Measurements from ENCODE around the gene C3AR1.
A peak's percentile ranks its signal among the peaks of the same experiment; 100 is the strongest.
"Not testable (repeated sequence)": the region's sequence is repeated elsewhere in the genome, so short reads cannot be mapped to it uniquely, and the experiment has no call there.

The C3AR1 gene

DNA sequence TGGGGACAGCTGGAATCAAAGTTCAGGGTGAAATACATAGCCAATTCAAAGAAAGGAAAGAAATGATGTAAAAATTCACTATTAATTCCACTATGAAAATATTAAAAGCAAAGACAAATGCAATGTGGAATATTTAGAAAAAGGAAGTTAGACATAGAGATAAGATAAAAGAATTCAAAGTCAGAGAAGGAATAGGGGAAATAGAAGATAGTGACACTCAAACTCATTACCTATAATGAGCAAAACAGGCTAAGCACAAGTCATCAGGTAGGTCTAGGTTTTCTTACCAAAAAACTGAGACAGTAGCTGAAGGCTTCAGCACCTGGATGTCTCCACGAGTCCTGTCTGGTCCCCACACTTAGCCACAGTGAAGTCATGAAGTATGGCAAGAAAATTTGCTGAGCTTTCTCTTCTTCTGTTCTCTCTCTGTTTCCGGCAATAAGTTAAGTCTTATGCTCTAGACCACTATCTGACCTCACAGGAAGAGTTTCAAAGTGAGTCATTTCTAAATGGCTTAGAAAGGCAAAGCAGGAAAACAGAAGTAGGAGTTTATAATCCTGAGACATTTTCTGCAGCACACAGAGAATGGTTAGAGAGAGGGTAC, at the start of gene C3AR1:
TSS of gene C3AR1 (minus strand) at position 369 of the 604 bp plus-strand sequence. CDS start 6,174 bp downstream, outside the sequence.
- no peak for DNase-seq (ENCODE audit: low read depth in 2 of 3, low spot score in 2 of 3)

DNA sequence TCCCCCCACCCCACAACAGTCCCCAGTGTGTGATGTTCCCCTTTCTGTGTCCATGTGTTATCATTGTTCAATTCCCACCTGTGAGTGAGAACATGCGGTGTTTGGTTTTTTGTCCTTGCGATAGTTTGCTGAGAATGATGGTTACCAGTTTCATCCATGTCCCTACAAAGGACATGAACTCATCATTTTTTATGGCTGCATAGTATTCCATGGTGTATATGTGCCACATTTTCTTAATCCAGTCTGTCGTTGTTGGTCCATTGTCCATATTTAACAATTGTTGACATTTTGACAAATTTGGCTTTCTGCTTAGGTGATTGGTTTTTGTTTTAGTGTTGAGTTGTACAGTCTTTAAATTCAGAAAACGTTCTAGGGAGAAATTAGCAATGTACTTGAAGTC, 47.0 kb upstream of the C3AR1 start:
- not testable (repeated sequence) for DNase-seq (ENCODE audit: low read depth in 2 of 3, low spot score in 2 of 3)

DNA sequence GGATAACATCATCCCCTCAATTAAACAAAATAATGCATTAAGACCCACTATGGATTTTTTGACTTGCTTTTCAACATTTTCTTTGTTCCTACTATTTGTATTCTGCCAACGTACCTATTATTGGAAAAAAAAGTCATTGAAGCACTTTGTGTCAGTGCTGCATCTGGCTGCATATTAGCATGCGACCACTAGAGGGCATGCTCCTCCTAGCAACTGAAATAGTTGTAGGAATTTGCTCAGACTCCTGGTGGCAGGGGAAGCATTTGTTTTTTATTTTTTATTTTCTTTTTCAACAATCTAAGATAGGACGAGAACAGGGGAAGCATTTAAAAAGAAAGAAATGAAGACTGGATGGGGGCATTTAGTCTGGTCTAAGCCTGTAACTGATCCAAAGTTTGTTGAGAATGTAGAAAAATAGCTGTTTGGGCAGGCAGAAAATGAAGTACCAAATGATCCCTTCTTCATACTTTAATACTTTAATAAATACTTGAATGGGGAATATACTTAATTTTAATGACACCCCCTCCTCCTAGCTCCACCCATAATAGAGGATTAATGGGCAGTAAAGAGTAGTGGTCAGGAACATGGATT, 42.7 kb upstream of the C3AR1 start:
- DNase-seq (ENCODE audit: low read depth in 2 of 3, low spot score in 2 of 3) = peak; percentile 37 to 55 (median 46)

DNA sequence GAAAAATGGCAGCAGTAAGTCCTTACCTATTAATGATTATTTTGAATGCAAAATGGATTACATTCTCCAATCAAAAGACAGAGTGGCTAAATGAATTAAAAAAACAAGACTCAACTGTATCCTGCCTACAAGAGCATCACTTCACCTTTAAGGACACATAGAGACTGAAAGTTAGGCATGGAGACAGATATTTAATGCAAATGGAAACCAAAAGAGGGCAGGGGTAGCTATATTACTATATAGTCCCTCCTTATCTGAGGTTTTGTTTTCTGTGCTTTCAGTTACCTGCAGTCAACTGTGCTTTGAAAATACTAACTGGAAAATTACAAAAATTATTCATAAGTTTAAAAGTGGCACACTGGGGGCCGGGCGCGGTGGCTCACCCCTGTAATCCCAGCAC, 33.1 kb upstream of the C3AR1 start:
- no peak for DNase-seq (ENCODE audit: low read depth in 2 of 3, low spot score in 2 of 3)

DNA sequence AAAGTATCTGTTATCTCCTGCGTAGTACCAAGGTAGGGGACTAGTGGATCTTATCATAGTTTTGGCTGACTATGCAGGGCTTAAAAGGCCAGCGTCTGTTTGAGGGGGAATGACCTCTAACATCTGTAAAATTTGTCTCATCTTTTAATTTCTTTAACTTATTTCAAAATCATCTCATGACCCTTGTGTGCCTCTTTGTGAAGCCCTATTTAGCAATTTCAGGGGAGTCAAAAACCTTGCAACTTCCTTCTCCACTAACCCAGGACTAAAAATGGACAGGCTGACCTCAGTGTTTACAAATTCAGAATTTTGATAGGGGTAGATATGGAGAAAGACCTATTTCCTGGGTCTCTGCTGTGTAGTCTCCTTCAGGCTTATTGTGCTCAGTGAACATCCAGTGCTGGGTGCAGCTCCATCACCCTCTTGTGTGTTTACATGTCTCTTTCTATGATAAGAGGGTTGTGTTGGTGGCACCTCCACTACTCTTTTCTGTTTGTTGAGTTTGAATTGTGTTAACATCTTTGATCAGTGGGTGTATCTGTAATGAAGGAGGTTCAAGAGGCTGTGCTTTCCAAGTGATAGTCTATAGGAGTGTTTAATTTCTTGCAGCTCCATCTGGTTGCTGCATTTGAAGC, 30.2 kb upstream of the C3AR1 start:
- DNase-seq (ENCODE audit: low read depth in 2 of 3, low spot score in 2 of 3) = no peak

DNA sequence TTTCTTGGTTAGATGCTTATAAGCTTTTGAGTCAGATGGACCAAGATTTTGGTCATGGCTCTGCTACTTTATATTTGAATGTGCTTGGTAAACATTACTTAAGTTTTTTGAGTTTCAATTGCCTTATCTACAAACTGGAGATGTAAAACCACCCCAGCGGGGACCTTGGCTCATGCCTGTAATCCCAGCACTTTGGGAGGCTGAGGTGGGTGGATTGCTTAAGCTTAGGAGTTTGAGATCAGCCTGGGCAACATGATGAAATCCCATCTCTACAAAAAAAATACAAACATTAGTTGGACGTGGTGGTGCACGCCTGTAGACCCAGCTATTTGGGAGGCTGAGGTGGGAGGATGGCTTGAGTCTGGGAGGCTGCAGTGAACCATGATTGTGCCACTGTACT, 27.1 kb upstream of the C3AR1 start:
- DNase-seq (ENCODE audit: low read depth in 2 of 3, low spot score in 2 of 3) = no peak

DNA sequence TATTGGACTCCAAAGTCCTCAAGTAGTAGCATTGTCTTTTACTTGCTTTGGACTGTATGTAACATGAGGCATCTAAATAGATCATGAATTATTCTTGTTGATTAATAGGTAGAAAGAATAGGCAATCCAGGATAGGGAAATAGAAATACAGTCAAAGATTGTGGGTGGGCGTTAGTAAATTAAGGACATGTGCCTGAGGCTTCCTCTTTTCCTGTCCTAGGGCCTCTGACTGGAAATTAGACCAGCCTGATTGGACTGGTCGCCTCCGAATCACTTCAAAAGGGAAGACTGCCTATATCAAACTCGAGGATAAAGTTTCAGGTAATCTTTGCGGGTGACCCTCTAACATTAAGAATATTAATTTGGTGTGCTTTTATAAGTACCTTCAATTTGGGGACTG, 23.6 kb upstream of the C3AR1 start:
- no peak for DNase-seq (ENCODE audit: low read depth in 2 of 3, low spot score in 2 of 3)

DNA sequence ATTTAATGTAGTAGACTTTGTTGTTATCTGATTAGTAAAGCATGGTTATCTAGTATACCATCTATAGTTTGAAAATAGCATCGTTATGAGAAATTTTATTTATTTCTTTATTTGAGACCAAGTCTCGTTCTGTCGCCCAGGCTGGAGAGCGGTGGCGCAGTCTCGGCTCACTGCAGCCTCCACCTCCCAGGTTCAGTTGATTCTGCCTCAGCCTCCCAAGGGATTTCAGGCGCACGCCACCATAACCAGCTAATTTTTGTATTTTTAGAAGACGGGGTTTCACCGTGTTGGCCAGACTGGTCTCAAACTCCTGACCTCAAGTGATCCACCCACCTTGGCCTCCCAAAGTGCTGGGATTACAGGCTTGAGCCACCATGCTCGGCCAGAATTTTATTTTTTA, 23.1 kb upstream of the C3AR1 start:
- DNase-seq (ENCODE audit: low read depth in 2 of 3, low spot score in 2 of 3) = not testable (repeated sequence)

DNA sequence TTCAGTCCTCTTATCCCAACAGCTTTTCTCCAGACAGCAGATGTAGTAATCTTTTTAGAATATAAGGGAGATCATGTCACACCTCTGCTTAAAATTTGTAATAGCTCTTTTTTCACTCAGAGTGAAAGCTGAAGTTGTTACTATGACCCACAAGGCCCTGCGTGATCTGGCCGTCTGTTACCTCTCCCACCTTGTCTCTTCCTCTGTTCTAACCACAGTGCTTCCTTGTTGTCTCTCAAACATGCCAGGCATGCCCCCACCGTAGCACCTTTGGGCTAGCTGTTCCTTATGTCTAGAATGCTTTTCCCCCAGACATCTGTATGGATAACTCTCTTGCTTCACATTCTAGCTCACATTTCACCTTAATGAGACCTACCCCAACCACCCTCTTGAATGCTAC, 22.4 kb upstream of the C3AR1 start:
- DNase-seq (ENCODE audit: low read depth in 2 of 3, low spot score in 2 of 3) = no peak

DNA sequence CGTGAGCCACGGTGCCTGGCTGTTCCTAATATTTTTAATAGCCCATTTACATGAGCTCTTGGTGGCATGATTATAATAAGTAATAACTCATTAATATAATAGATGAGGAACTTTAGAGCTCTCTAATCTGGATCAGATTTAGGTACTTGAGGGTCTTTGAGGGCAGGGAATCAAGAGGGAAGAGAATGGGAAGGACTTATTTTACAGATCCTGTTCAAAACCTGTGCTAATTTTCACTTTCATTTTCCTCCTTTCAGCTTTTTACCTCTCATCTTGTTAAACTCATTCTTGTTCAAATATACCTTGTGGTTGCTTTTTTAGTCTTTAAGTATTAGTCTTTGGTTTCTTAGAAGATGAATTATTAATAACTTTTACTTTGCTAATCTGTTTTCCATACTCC, 21.5 kb upstream of the C3AR1 start:
- DNase-seq (ENCODE audit: low read depth in 2 of 3, low spot score in 2 of 3) = no peak

DNA sequence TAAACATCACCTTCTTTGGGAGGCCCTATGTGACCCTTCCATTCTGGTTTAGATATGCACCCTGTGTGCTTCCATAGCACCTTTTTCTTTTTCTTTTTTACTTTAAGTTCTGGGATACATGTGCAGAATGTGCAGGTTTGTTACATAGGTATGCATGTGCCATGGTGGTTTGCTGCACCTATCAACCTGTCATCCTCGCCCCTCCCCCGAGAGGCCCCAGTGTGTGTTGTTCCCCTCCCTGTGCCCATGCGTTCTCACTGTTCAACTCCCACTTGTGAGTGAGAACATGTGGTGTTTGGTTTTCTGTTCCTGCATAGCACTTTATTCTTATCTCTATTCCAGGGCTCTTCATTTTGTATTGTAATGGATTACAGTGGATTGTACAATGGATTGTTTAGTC, 18.2 kb upstream of the C3AR1 start:
- DNase-seq (ENCODE audit: low read depth in 2 of 3, low spot score in 2 of 3) = not testable (repeated sequence)

DNA sequence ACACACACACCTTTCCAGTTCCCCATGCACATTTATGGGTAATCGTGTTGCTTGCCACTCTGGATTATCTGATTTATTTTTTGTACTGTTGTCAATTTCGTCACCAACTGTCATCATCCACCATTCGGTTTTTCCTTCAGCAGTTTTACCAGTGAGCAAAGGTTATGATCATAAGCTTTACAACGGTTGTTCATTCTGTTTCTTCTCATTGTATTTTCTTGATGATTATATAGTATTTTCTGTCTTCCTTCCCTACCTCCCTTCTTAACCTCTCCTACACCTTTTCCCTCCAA, 16.6 kb upstream of the C3AR1 start:
- DNase-seq (ENCODE audit: low read depth in 2 of 3, low spot score in 2 of 3) = no peak

DNA sequence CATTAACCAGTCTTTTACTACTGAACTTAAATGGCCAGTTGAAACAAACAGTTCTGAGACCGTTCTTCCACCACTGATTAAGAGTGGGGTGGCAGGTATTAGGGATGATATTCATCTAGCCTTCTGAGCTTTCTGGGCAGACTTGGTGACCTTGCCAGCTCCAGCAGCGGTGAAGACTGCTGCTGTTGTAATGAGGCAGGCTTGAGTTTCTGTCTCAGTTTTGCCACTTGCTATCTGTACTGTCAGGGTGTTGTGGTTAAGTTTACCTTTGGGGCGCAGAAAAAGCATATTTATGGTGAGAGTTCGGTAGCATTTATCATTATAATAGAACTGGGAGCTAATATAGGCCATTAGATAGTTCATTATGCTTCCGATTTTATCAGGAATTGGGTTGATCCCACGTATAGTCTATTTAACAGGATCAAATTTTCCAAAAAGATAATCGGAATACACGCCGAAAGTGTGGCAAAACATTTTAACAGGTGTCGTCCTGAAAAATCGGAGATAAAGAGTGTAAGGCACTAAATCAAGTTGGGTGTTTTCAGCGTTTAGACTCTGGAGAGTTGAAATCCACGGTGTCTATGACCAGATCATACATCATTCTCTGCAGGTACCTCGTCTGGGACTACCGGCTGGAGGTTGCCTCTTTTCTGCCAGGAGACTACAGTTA, 15.2 kb upstream of the C3AR1 start:
- no peak for DNase-seq (ENCODE audit: low read depth in 2 of 3, low spot score in 2 of 3)

DNA sequence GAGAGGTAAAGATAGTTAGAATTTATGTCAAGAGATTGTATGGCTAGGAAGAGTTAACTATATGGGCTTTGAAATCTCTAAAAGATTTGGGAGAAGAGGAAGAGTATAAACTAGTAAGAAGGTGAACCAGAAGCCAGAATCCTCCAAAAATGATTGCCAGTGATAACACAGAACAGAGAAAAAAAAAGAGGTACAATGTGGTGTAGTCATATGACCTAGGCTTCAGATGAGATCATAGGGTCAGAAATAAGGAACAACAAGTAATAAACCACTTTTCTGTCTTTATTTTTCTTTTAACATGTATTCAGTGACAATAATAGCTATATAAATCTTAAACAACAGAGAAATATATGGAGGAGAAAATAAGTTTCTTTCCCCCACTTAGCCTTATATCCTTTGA, 14.0 kb upstream of the C3AR1 start:
- no peak for DNase-seq (ENCODE audit: low read depth in 2 of 3, low spot score in 2 of 3)

DNA sequence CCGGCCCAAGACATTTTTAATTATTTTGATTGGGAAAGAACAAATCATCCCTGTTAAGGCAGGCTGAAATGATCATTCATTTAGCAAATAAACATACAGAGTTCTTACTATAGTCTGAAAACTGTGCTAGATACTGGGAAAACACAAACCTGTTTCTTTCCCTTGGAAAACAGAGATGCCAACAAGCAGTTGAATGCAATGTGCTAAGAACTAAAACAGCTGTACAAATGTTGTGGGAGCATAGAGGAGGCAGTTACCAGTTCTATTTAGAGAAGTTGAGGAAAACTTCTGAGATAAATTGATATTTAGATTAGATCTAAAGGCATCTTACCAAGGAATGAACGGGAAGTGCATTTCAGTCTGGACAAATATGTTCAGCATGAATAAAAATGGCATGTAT, 12.8 kb upstream of the C3AR1 start:
- no peak for DNase-seq (ENCODE audit: low read depth in 2 of 3, low spot score in 2 of 3)

DNA sequence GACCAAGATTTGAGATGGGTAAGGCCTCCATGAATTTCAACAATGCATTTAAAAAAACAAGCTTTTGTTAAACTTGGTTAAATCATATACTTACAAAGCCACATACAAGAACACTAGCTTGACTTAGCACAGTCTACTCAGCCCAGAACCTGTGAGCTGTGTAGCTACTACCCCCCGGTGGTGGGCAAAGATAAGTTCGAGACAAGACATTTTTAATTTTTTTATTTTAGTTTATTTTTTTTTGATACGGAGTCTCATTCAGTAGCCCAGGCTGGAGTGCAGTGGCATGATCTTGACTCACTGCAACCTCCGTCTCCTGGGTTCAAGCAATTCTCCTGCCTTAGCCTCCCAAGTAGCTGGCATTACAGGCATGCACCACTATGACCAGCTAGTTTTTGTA, 12.2 kb upstream of the C3AR1 start:
- DNase-seq (ENCODE audit: low read depth in 2 of 3, low spot score in 2 of 3) = no peak

DNA sequence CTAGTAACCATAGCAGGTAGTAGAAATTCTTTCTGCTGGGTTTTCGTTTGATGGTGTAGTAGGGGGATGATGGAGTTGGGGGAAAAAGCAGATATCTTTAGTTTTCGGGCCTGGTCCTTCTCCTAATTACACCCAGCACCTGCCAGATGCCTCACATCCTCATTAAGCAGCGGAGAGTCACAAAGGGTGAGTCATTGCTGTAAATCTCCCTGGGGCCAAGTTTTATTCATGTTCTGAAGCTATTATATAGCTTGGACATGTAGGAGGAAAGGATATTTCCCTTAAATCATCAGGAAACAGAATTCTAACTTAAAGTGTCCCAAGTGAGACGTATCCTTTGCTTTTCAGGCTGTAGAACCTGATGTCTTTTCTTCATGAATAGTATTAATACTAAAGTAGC, 11.0 kb upstream of the C3AR1 start:
- no peak for DNase-seq (ENCODE audit: low read depth in 2 of 3, low spot score in 2 of 3)

DNA sequence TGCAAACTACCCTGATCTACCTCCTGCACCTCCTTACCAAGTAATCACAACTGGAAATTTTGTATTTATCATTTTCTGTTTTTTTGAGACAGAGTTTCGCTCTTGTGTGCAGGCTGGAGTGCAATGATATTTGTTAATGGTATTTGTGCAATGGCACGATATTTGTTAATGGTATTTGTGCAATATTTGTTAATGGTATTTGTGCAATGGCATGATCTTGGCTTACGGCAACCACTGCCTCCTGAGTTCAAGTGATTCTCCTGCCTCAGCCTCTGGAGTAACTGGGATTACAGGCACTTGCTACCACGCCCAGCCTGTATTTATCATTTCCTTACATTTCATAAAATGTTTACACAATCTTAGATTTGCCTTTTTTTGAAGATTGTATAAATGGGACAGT, 10.2 kb upstream of the C3AR1 start:
- DNase-seq (ENCODE audit: low read depth in 2 of 3, low spot score in 2 of 3) = no peak

DNA sequence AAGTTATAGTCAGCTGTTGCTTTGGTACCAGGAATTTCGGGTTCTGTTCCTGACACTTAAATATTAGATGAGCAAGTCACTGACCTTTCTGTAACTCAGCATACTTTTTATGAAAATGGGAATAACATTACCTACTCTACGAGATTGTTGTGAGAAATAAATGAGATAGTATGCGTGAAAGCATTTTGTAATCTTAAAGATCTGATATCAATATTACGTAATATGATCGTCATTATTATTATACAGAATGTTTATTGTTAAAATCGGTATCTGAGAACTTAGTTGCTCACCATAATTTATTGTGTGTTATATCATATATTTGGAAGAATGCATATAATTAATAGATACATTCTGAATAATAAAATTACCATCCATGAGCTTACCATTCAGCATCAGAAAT, 9.8 kb upstream of the C3AR1 start:
- no peak for DNase-seq (ENCODE audit: low read depth in 2 of 3, low spot score in 2 of 3)

DNA sequence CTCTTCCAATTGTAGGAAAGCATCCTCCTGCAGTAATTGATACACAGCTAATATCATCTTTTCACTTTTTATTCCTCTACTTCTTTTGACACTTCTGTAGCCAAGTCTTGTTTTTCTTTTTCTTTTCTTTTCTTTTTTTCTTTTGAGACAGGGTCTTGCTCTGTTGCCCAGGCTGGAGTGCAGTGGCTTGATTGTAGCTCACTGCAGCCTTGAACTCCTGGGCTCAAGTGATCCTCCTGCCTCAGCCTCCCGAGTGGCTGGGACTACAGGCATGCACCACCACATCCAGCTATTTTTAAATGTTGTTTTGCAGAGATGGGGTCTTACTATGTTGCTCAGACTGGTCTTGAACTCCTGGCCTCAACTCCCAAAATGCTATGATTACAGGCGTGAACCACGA, 5.7 kb upstream of the C3AR1 start:
- not testable (repeated sequence) for DNase-seq (ENCODE audit: low read depth in 2 of 3, low spot score in 2 of 3)

DNA sequence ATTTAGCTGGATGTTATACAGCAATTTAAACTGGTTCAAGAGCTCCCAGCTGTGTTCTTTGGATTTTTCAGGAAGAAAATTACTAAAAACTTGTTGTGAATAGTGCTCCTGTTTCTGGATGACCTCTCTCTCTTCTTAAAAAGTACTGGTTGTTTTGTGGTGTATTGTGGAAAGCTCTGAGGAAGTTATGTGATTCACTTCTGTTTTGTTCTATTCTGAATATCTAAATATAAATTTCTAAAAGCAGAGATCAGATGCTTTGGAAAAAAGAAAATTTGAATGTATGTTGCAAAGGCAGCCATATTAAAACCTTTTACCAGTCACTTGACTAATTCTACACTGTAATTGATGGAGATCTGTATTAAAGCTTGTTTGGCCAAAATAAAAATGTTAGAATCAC, 3.4 kb upstream of the C3AR1 start:
- no peak for DNase-seq (ENCODE audit: low read depth in 2 of 3, low spot score in 2 of 3)

DNA sequence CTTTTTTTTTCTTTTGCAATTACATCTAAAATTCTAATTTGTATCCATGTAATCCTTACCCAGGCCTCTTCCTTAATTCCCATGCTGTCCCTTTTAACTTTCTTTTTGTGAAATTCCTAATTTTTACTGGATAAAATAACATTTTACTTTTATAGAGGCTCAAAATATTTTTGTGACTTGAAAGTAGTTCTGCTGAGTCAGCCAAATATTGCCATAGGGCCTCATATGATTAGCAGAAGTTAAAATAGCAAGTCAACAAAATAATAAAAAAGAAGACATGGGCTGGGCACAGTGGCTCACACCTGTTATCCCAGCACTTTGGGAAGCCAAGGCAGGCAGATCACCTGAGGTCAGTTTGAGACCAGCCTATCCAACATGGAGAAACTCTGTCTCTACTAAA, 2.0 kb downstream of the C3AR1 start:
- no peak for DNase-seq (ENCODE audit: low read depth in 2 of 3, low spot score in 2 of 3)

DNA sequence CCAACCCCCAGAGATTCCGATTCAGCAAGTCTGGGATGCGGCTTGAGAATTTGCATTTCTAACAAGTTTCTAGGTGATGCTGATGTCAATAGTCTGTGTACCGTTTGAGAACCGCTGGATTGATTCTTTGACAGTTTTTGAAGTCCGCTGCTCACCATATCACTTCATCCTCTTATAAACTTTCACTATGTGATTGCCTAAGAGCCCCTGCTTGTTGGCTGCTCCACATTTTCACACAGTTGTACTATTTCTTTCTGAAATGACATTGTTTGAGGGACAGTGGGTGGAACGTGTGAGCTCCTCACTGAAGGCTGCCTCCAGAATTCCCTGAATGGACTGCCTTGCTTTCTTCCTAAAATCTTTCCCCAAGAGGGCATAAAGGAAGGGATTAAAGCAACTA, 7.7 kb downstream of the C3AR1 start:
- DNase-seq (ENCODE audit: low read depth in 2 of 3, low spot score in 2 of 3) = no peak
